ENCODE measurements around the gene FSIP1.

The FSIP1 gene

GRCh38 chr15:39721893-39722292 is 60.7 kb downstream of the FSIP1 start:
- no peak for DNase-seq (ENCODE audit: extremely low read depth in 1 of 2, low read depth in 1 of 2)

GRCh38 chr15:39720621-39721611 is 61.7 kb downstream of the FSIP1 start:
- no peak for DNase-seq (ENCODE audit: extremely low read depth in 1 of 2, low read depth in 1 of 2)

GRCh38 chr15:39720081-39720480 is 62.6 kb downstream of the FSIP1 start:
- DNase-seq (ENCODE audit: extremely low read depth in 1 of 2, low read depth in 1 of 2), result no peak

- DNase-seq (ENCODE audit: extremely low read depth in 1 of 2, low read depth in 1 of 2), result no peak
Measured at GRCh38 chr15:39719109-39719508, 63.5 kb downstream of the FSIP1 start.

- no peak for DNase-seq (ENCODE audit: extremely low read depth in 1 of 2, low read depth in 1 of 2)
Measured at GRCh38 chr15:39717134-39717533, 65.5 kb downstream of the FSIP1 start.

GRCh38 chr15:39714251-39714650 is 68.4 kb downstream of the FSIP1 start:
- no peak for DNase-seq (ENCODE audit: extremely low read depth in 1 of 2, low read depth in 1 of 2)

- DNase-seq (ENCODE audit: extremely low read depth in 1 of 2, low read depth in 1 of 2), result no peak
Measured at GRCh38 chr15:39713846-39714245, 68.8 kb downstream of the FSIP1 start.

GRCh38 chr15:39710681-39711080 is 72.0 kb downstream of the FSIP1 start:
- no peak for DNase-seq (ENCODE audit: extremely low read depth in 1 of 2, low read depth in 1 of 2)

GRCh38 chr15:39709941-39710340 is 72.7 kb downstream of the FSIP1 start:
- no peak for DNase-seq (ENCODE audit: extremely low read depth in 1 of 2, low read depth in 1 of 2)

GRCh38 chr15:39706206-39706605 is 76.4 kb downstream of the FSIP1 start:
- no peak for DNase-seq (ENCODE audit: extremely low read depth in 1 of 2, low read depth in 1 of 2)

- DNase-seq (ENCODE audit: extremely low read depth in 1 of 2, low read depth in 1 of 2), result no peak
Measured at GRCh38 chr15:39704689-39705088, 78.0 kb downstream of the FSIP1 start.

GRCh38 chr15:39704235-39704634 is 78.4 kb downstream of the FSIP1 start:
- DNase-seq (ENCODE audit: extremely low read depth in 1 of 2, low read depth in 1 of 2), result no peak

GRCh38 chr15:39701988-39702387 is 80.7 kb downstream of the FSIP1 start:
- DNase-seq (ENCODE audit: extremely low read depth in 1 of 2, low read depth in 1 of 2), result no peak

GRCh38 chr15:39700375-39700700 is 82.3 kb downstream of the FSIP1 start:
- no peak for DNase-seq (ENCODE audit: extremely low read depth in 1 of 2, low read depth in 1 of 2)

- DNase-seq (ENCODE audit: extremely low read depth in 1 of 2, low read depth in 1 of 2), result no peak
Measured at GRCh38 chr15:39699516-39700374, 82.9 kb downstream of the FSIP1 start.

- no peak for DNase-seq (ENCODE audit: extremely low read depth in 1 of 2, low read depth in 1 of 2)
Measured at GRCh38 chr15:39698444-39699390, 83.9 kb downstream of the FSIP1 start.

GRCh38 chr15:39697509-39697908 is 85.1 kb downstream of the FSIP1 start:
- no peak for DNase-seq (ENCODE audit: extremely low read depth in 1 of 2, low read depth in 1 of 2)

- DNase-seq (ENCODE audit: extremely low read depth in 1 of 2, low read depth in 1 of 2), result no peak
Measured at GRCh38 chr15:39695793-39696192, 86.8 kb downstream of the FSIP1 start.

- no peak for DNase-seq (ENCODE audit: extremely low read depth in 1 of 2, low read depth in 1 of 2)
Measured at GRCh38 chr15:39692356-39693327, 90.0 kb downstream of the FSIP1 start.
